Measurements from ENCODE around the gene GTF3C2. TPM values are rescaled to one million over a fixed set of nuclear protein-coding genes. Genes with fewer than 3 reads are reported as not detected.

The GTF3C2 gene
- total and polyA plus RNA-seq, 9 of the 15 experiments (the other 6 are each of a cell fraction or from before 2014, with no cell fraction given) = 35.5 to 96.8 (median 53.0) TPM

DNA sequence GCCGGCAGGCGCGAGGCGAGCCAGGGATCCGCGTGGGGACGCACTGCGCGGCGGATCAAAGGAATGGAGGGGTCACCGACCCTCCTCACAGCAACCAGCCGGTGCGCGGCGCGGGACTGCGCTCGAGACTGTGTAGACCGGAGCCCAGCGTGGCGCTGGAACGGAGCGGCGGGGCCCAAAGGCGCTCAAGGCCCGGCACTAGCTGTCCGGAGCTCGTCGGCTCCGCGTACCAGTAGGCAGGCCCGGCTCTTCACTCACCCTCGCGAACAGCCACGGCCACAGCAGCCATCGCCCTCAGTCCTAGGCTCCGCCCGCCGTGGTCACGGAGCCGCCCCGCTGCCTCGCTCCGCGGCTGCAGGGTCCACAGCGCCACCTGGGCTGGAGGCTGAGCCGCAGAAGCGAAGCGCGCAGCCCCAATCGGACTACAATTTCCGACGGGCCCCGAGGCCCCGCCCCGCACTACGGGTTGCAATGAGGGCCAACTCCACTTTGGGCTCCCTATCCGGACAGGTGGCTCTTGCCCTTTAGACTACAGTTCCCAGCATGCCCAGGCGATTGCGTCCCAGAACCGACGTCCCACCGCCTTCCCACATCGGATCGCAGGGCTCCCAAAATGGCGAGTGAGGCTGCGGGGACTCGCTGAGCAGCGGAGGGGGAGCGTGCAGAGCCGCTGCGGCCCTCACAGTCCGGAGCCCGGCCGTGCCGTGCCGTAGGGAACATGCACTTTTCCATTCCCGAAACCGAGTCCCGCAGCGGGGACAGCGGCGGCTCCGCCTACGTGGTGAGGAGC is 13.7 kb upstream of the GTF3C2 start, which contains the start of the genes EIF2B4 and SNX17 (continued):
- TF ChIP-seq BRD9 (IDR thresholded peaks at IDR 0.05; ENCODE audit: low read depth, partially characterized antibody) = no peak
- TF ChIP-seq POLR2B (IDR thresholded peaks at IDR 0.05; ENCODE audit: low read depth, partially characterized antibody) = peak; percentile 58
- TF ChIP-seq XRCC4 (IDR thresholded peaks at IDR 0.05; ENCODE audit: extremely low read depth, insufficient read depth, insufficient read length) = no peak
- TF ChIP-seq, protein P1, sequence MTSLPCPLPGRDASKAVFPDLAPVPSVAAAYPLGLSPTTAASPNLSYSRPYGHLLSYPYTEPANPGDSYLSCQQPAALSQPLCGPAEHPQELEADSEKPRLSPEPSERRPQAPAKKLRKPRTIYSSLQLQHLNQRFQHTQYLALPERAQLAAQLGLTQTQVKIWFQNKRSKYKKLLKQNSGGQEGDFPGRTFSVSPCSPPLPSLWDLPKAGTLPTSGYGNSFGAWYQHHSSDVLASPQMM (CRISPR knock-in tag; IDR thresholded peaks at IDR 0.05) = no peak
- no peak for TF ChIP-seq ZNF23 (CRISPR knock-in tag; IDR thresholded peaks at IDR 0.05)
- TF ChIP-seq FOXP4 (CRISPR knock-in tag; IDR thresholded peaks at IDR 0.05; ENCODE audit: borderline replicate concordance) = peak; percentile 35; the same call in 1 of the 2 replicates
- no peak for TF ChIP-seq ZNF518B (CRISPR knock-in tag; IDR thresholded peaks at IDR 0.05)
- peak; percentile 86 for TF ChIP-seq CHD1 (IDR thresholded peaks at IDR 0.05; ENCODE audit: low read length)
- TF ChIP-seq ZNF77 (CRISPR knock-in tag; IDR thresholded peaks at IDR 0.05) = no peak
- no peak for TF ChIP-seq STAG1 (CRISPR knock-in tag; IDR thresholded peaks at IDR 0.05; ENCODE audit: borderline replicate concordance)
- TF ChIP-seq KHSRP (IDR thresholded peaks at IDR 0.05) = no peak
- TF ChIP-seq ATF7 (IDR thresholded peaks at IDR 0.05) = peak; percentile 91
- peak; percentile 100 for TF ChIP-seq ZNF407 (IDR thresholded peaks at IDR 0.05; ENCODE audit: low read depth)
- TF ChIP-seq RBM39 (optimal IDR thresholded peaks at IDR 0.05; ENCODE audit: low read depth, low read length) = no peak
